A549 (cell line): ENCODE measurements around the gene PPP2R2D. TPM values are rescaled to one million over a fixed set of nuclear protein-coding genes. Genes with fewer than 3 reads are reported as not detected.

Experiments used
- ATAC-seq, 2 experiments: fragments of 200-7000 bp in 1 of 2; fragments of >200 bp in 1 of 2; cut with Nextera tagmentation in 1 of 2; cut with Tn5 transposase in 1 of 2; 3 replicates each; pipeline versions ENCODE4 v1.8.0 to v1.9.1; 2018 to 2020; ENCODE audit warnings: mild to moderate bottlenecking in 1 of 2, moderate library complexity in 1 of 2
- CTCF ChIA-PET: fragments of 300-600 bp; sonication (Branson Sonifier 250); formaldehyde crosslinking; extraction: SDS; loops from one replicate; lab custom pipeline; 2021; ENCODE audit warnings: antibody characterized with exemption, inconsistent platforms; lab: Yijun Ruan, JAX
- POLR2A ChIA-PET: fragments of 350-600 bp; formaldehyde crosslinking; extraction: SDS; loops from one replicate; lab custom pipeline; 2021; ENCODE audit warnings: antibody characterized with exemption, inconsistent platforms; lab: Yijun Ruan, JAX
- DNase-seq, 2 experiments: peaks; one replicate each; pipeline versions ENCODE4 v3.0.0 to v3.0.0-alpha.2; 2011 to 2016; ENCODE audit warnings: low read depth in 1 of 2, low spot score in 1 of 2
- FAIRE-seq: peaks from 2 replicates; lab custom pipeline; 2011; peaks lifted over from hg19 to GRCh38; lab: Jason Lieb, UNC
- H3K27ac ChIP-seq, 2 experiments: fragments of >200 bp; sonication (Bioruptor Twin); formaldehyde crosslinking; 3 replicates each; pipeline ENCODE4 v1.5.1; 2016 to 2017
- H3K4me1 ChIP-seq: fragments of >200 bp; sonication (Bioruptor Twin); formaldehyde crosslinking; 3 replicates; pipeline ENCODE4 v1.6.1; 2016
- H3K4me2 ChIP-seq: fragments of >200 bp; sonication (Bioruptor Twin); formaldehyde crosslinking; 3 replicates; pipeline ENCODE4 v1.6.1; 2016
- H3K4me3 ChIP-seq: fragments of >200 bp; sonication (Bioruptor Twin); formaldehyde crosslinking; 3 replicates; pipeline ENCODE4 v1.5.1; 2016
- H3K9me3 ChIP-seq: fragments of >200 bp; sonication (Bioruptor Twin); formaldehyde crosslinking; 3 replicates; pipeline ENCODE4 v1.6.1; 2016
- CTCF ChIP-seq: fragments of >200 bp; sonication (Bioruptor Twin); formaldehyde crosslinking; IDR thresholded peaks from 3 replicates; pipeline ENCODE4 v1.5.1; 2016
- E2F6 ChIP-seq: IDR thresholded peaks from 2 replicates; pipeline ENCODE4 v1.6.1; 2012; ENCODE audit warnings: low read depth, borderline replicate concordance
- FOXS1 ChIP-seq: fragments of 250-450 bp; sonication (Bioruptor Pico); IDR thresholded peaks from 2 replicates; pipeline ENCODE4 v1.5.0; 2020; ENCODE audit warnings: mild to moderate bottlenecking, moderate library complexity
- HES2 ChIP-seq: fragments of >200 bp; sonication (Bioruptor Twin); formaldehyde crosslinking; IDR thresholded peaks from 2 replicates; pipeline ENCODE4 v1.6.1; 2016
- HMGXB4 ChIP-seq: fragments of 250-450 bp; sonication (Bioruptor Pico); IDR thresholded peaks from 2 replicates; pipeline ENCODE4 v1.5.0; 2021; ENCODE audit warnings: mild to moderate bottlenecking, moderate library complexity, borderline replicate concordance
- HOXA7 ChIP-seq: fragments of 250-450 bp; sonication (Bioruptor Pico); IDR thresholded peaks from 2 replicates; pipeline ENCODE4 v1.5.0; 2020; ENCODE audit warnings: mild to moderate bottlenecking, moderate library complexity
- NPAS2 ChIP-seq: fragments of 250-450 bp; sonication (Bioruptor Pico); IDR thresholded peaks from 2 replicates; pipeline ENCODE4 v1.8.0; 2022; ENCODE audit warnings: mild to moderate bottlenecking, moderate library complexity, borderline replicate concordance
- PHF8 ChIP-seq: fragments of 200-600 bp; sonication (generic); IDR thresholded peaks from 2 replicates; pipeline ENCODE4 v1.6.1; 2016; ENCODE audit warnings: low read depth, mild to moderate bottlenecking, antibody characterized with exemption, moderate library complexity, borderline replicate concordance
- POLR2AphosphoS2 ChIP-seq: conservative IDR thresholded peaks from 2 replicates; pipeline ENCODE4 v1.6.1; 2012; ENCODE audit warnings: low read length, improper control_type of control experiment, inconsistent platforms
- REST ChIP-seq: fragments of 200-600 bp; sonication (generic); IDR thresholded peaks from 2 replicates; pipeline ENCODE4 v1.6.1; 2016; ENCODE audit warnings: antibody characterized with exemption, mild to moderate bottlenecking, moderate library complexity
- SREBF2 ChIP-seq: fragments of 450-650 bp; IDR thresholded peaks from 2 replicates; pipeline ENCODE4 v1.6.1; 2014; ENCODE audit warnings: mild to moderate bottlenecking, moderate library complexity
- ZSCAN20 ChIP-seq: fragments of 250-450 bp; sonication (Bioruptor Pico); IDR thresholded peaks from 2 replicates; pipeline ENCODE4 v1.8.0; 2022; ENCODE audit warnings: mild to moderate bottlenecking, moderate library complexity
- WGBS: methylation state at CpG from one replicate; pipeline ENCODE4 v1.1.6; 2017; ENCODE audit errors: missing lambda C conversion rate; 5-methylcytosine and 5-hydroxymethylcytosine counted together
- polyA plus RNA-seq, 4 experiments: library from polyadenylated mRNA; depleted of rRNA in 3 of 4; stranded (reverse); fragments of >200 nt; fragmentation: RNase III in 1 of 4; extraction: RNeasy Plus Mini Kit Qiagen cat#74134 plus additional on column Dnase treatment in 1 of 4; gene quantifications; 2 replicates in 3 of 4; 3 replicates in 1 of 4; pipeline ENCODE4 v1.2.3, GENCODE V29; 2011 to 2017

The PPP2R2D gene
- polyA plus RNA-seq, 2 of the 4 experiments (the other 2 are of a cell fraction): 23.9 to 36.0 TPM

GRCh38 chr10:131963811-131964210 lies 63.0 kb downstream of the PPP2R2D start:
- H3K4me1 ChIP-seq: no peaks in the 10 kb centered on the region
- H3K9me3 ChIP-seq: no peaks in the 10 kb centered on the region
- DNase-seq (no peak), FAIRE-seq (no peak), ATAC-seq (no peak)
- no peak overlapping the region for H3K4me2 ChIP-seq
- TF ChIP-seq FOXS1 (CRISPR knock-in tag) (no peak), ZSCAN20 (CRISPR knock-in tag) (no peak), HMGXB4 (no peak), SREBF2 (no peak)
- ChIA-PET CTCF (no interaction called here), POLR2A (no interaction called here)
- WGBS: 97% methylated on average over 9 of the region's 9 CpGs
- H3K27ac ChIP-seq: no peak overlapping the region
- no peak overlapping the region for H3K4me3 ChIP-seq

GRCh38 chr10:131964298-131964697 lies 63.5 kb downstream of the PPP2R2D start:
- TF ChIP-seq NPAS2 (CRISPR knock-in tag): no peak
- TF ChIP-seq E2F6: no peak
- no peak for TF ChIP-seq HOXA7
- no peak for TF ChIP-seq REST
- TF ChIP-seq POLR2AphosphoS2: no peak
- TF ChIP-seq PHF8: no peak
- TF ChIP-seq CTCF: no peak
- TF ChIP-seq FOXS1 (CRISPR knock-in tag): no peak
- no peak for TF ChIP-seq HES2
- TF ChIP-seq, all 56 proteins: peak for 0
- ATAC-seq: no peak
- Histone ChIP-seq H3K27ac (no peak overlapping the region), H3K4me3 (no peak overlapping the region), H3K4me1 (no peaks in the 10 kb centered on the region), H3K9me3 (no peaks in the 10 kb centered on the region), H3K4me2 (no peak overlapping the region)
- ChIA-PET CTCF (interaction anchor here (0.7 to 2.6 kb wide), 3 partner anchors 35 to 90 kb away, joined by 3 to 6 read pairs (median 4); no protein-coding TSS in a partner anchor), POLR2A (no interaction called here)
- DNase-seq: no peak
- 96% methylated on average over 9 of the region's 9 CpGs for WGBS
- no peak for FAIRE-seq

- H3K27ac ChIP-seq: no peak overlapping the region
- no peak for DNase-seq
- no peak overlapping the region for H3K4me3 ChIP-seq
- no peaks in the 10 kb centered on the region for H3K9me3 ChIP-seq
- WGBS: 92% methylated on average over 13 of the region's 13 CpGs
- CTCF ChIA-PET: interaction anchor here (3.2 kb wide), 1 partner anchor 54 kb away, joined by 12 read pairs; no protein-coding TSS in a partner anchor
- no peak for TF ChIP-seq POLR2AphosphoS2
- TF ChIP-seq, all 56 proteins: peak for 0
- FAIRE-seq (no peak), ATAC-seq (no peak)
- Histone ChIP-seq H3K4me2 (no peak overlapping the region), H3K4me1 (no peaks in the 10 kb centered on the region)
- POLR2A ChIA-PET: no interaction called here
Measured at GRCh38 chr10:131968949-131969348, 68.1 kb downstream of the PPP2R2D start.
